Astrocyte of the cerebellum (primary cell): ENCODE data around the gene FAM83D.

ENCODE experiments used
- DNase-seq: peaks from one replicate; pipeline ENCODE4 v3.0.0-alpha.2; 2011; ENCODE audit warnings: low read depth
- H3K4me3 ChIP-seq: 2 replicates; pipeline ENCODE4 v1.5.1; 2011; ENCODE audit warnings: mild to moderate bottlenecking, low read depth, low read length, moderate library complexity
- CTCF ChIP-seq: IDR thresholded peaks from 2 replicates; pipeline ENCODE4 v1.5.1; 2012; ENCODE audit warnings: low read length, low read depth, moderate library complexity, mild to moderate bottlenecking; ENCODE audit errors: missing control alignments
- in situ Hi-C: cut with HindIII; loops from 2 replicates; pipeline ENCODE4 v1.10.0; 2017; ENCODE audit warnings: low sequenced_read_pairs

The FAM83D gene

GRCh38 chr20:38905375-38905774 is 20.8 kb upstream of the FAM83D start:
- no peak for DNase-seq
- TF ChIP-seq CTCF, result no peak
- in situ Hi-C loops, result no loop called here
- H3K4me3 ChIP-seq, result no peak overlapping the region

- H3K4me3 ChIP-seq, result no peak overlapping the region
- TF ChIP-seq CTCF, result no peak
- no peak for DNase-seq
These were observed 18.1 kb upstream of the FAM83D start for GRCh38 chr20:38907918-38908677.

GRCh38 chr20:38915355-38915754 is 10.9 kb upstream of the FAM83D start:
- TF ChIP-seq CTCF, result no peak
- no peak overlapping the region for H3K4me3 ChIP-seq
- in situ Hi-C loops, result no loop called here
- DNase-seq, result no peak

More at GRCh38 chr20:38907918-38908677, 18.1 kb upstream of the FAM83D start:
- in situ Hi-C loops, result no loop called here

- in situ Hi-C loops, result no loop called here
- H3K4me3 ChIP-seq, result no peak overlapping the region
- no peak for TF ChIP-seq CTCF
- no peak for DNase-seq
These were observed 8.6 kb upstream of the FAM83D start for GRCh38 chr20:38917657-38918056.

- in situ Hi-C loops, result no loop called here
- no peak for DNase-seq
- H3K4me3 ChIP-seq, result no peak overlapping the region
- TF ChIP-seq CTCF, result no peak
These were observed 8.0 kb upstream of the FAM83D start for GRCh38 chr20:38918172-38918571.

GRCh38 chr20:38919683-38920082 is 6.5 kb upstream of the FAM83D start:
- H3K4me3 ChIP-seq, result no peak overlapping the region
- TF ChIP-seq CTCF, result no peak
- no peak for DNase-seq
- in situ Hi-C loops, result no loop called here
